GM19351 (cell line): ENCODE measurements around the gene DSCAML1.

ENCODE experiments used
- ATAC-seq: cut with Tn5 transposase; IDR thresholded peaks from one replicate; pipeline ENCODE4 v1.9.1; 2021; ENCODE audit warnings: mild to moderate bottlenecking, moderate library complexity; ENCODE audit not compliant: unreplicated experiment

Gene DSCAML1

GRCh38 chr11:117511483-117511930, 285.5 kb downstream of the DSCAML1 start:
- ATAC-seq = no peak

- ATAC-seq = no peak
Observed at GRCh38 chr11:117510646-117511045, 286.4 kb downstream of the DSCAML1 start.

GRCh38 chr11:117509543-117509942, 287.5 kb downstream of the DSCAML1 start:
- no peak for ATAC-seq

- ATAC-seq = no peak
Observed at GRCh38 chr11:117506971-117507370, 290.0 kb downstream of the DSCAML1 start.

- ATAC-seq = no peak
Observed at GRCh38 chr11:117505285-117505970, 291.6 kb downstream of the DSCAML1 start.

GRCh38 chr11:117502779-117503100, 294.3 kb downstream of the DSCAML1 start:
- no peak for ATAC-seq

GRCh38 chr11:117502015-117502778, 294.8 kb downstream of the DSCAML1 start:
- ATAC-seq = no peak

- no peak for ATAC-seq
Observed at GRCh38 chr11:117501237-117501898, 295.6 kb downstream of the DSCAML1 start.

GRCh38 chr11:117498791-117499190, 298.2 kb downstream of the DSCAML1 start:
- ATAC-seq = no peak

- ATAC-seq = no peak
Observed at GRCh38 chr11:117497206-117497951, 299.6 kb downstream of the DSCAML1 start.

GRCh38 chr11:117495357-117495756, 301.7 kb downstream of the DSCAML1 start:
- no peak for ATAC-seq

GRCh38 chr11:117492578-117493251, 304.3 kb downstream of the DSCAML1 start:
- ATAC-seq = no peak

GRCh38 chr11:117490911-117491310, 306.1 kb downstream of the DSCAML1 start:
- ATAC-seq = no peak

- ATAC-seq = no peak
Observed at GRCh38 chr11:117489999-117490679, 306.9 kb downstream of the DSCAML1 start.

- ATAC-seq = no peak
Observed at GRCh38 chr11:117488996-117489952, 307.7 kb downstream of the DSCAML1 start.

GRCh38 chr11:117486059-117486458, 311.0 kb downstream of the DSCAML1 start:
- ATAC-seq = no peak

GRCh38 chr11:117484156-117484555, 312.9 kb downstream of the DSCAML1 start:
- no peak for ATAC-seq

- no peak for ATAC-seq
Observed at GRCh38 chr11:117483372-117483771, 313.6 kb downstream of the DSCAML1 start.

- no peak for ATAC-seq
Observed at GRCh38 chr11:117482881-117483280, 314.1 kb downstream of the DSCAML1 start.
